ENCODE data around the gene SHANK3.

SHANK3 gene

DNA sequence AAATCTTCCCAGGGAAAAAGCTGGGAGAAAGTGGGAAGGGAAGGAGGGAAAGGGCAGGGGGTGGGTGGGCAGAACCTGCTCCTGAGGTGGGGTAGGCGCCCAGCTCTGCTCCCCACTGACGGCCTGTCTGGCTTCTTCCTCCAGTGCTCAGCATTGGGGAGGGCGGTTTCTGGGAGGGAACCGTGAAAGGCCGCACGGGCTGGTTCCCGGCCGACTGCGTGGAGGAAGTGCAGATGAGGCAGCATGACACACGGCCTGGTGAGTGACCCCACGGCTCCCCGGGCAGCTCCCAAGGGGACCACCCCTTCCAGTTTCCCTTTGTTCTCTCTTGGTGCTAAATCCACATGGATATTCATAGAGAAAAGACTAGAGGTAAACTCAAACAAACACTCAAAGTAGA is 25.9 kb downstream of the SHANK3 start:
- DNase-seq (ENCODE audit: low read depth in 2 of 2, low spot score in 1 of 2) = no peak

DNA sequence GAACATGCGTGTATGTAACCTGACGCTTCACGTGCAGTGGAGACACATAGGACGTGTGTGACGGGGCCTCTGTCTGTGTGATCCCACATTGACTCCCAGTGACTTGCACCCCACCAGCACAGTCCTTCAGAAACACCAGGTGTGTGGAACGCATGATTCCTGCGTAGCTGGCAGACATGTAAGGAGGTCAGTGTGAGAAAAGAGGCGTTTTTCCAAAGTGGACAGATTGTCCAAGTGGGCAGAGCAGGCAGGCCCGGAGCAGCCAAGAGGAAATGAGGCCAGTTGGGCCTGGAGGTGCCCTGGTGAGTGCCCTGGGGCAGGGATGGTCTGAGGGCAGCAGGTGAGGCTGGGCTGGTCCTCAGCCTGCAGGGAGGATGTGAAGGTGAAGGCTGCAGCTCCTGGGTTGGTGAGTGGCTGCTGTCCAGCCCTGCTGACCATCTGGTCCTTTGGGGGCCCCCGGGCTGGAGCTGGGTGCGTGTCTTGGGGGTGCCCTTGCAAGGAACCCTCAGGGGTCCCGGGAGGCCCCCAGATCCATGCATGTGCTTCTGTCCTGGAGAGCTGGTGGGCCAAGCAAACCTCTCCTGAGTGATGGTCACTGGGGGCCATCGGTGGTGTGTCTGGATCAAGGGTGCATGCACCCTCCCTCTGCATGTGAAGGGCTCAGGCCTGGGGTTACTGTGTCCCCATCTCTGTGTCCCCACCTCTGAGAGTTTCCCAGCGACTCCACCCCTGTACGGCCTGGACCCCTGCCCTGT is 26.6 kb downstream of the SHANK3 start:
- no peak for DNase-seq (ENCODE audit: low read depth in 2 of 2, low spot score in 1 of 2)

- DNase-seq (ENCODE audit: low read depth in 2 of 2, low spot score in 1 of 2) = no peak
Measured at GRCh38 chr22:50699756-50700386, 27.2 kb downstream of the SHANK3 start.

DNA sequence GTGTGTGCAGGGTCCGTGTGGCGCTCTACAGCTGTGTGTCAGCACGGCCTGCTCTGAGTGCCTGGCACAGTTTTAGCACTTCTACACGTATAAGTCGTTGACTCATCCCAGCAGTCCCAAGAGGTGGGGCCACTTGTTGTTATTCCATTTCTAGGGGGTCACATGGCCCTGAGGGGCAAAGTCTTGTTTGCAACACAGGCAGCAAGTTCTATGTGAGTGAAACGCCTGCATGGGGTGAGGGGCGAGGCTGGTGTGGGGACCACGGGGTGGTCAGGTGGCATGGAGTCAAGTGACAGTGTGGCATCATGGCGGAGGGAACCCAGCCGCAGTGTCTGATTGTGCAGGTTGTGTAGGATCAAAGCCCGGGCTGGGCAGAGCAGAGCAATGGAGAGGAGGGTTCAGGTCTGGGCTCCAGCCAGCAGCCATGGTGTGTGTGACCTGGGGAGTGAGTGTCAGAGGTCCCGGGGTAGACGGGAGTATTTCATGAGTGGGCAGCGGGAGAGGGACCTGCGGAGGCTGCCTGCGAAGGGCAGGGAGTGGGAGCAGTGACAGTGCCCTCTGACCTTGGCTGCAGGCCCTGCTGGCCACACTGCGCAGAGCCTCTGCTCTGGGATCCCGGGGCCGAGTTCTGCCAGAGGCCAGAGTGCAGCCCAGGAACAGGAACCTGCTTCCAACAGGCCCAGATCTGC is 27.9 kb downstream of the SHANK3 start:
- DNase-seq (ENCODE audit: low read depth in 2 of 2, low spot score in 1 of 2) = no peak

DNA sequence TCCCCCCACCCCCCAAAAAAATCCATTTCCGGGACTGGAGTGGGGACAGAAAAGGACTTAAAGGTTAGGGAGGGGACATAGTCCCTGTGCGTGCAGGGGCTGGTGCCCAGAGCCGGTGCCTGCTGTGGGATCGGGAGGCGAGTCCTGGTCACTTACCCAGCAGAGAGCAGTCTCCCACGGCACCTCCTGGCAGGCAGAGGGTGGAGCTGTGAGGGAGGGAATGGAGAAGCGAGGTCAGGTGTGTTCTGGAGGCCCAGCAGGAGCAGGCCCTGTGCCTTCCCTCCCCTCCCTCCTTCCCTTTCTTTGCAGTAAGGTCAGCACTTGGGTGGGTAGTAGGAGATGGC is 28.4 kb downstream of the SHANK3 start:
- DNase-seq (ENCODE audit: low read depth in 2 of 2, low spot score in 1 of 2) = no peak

DNA sequence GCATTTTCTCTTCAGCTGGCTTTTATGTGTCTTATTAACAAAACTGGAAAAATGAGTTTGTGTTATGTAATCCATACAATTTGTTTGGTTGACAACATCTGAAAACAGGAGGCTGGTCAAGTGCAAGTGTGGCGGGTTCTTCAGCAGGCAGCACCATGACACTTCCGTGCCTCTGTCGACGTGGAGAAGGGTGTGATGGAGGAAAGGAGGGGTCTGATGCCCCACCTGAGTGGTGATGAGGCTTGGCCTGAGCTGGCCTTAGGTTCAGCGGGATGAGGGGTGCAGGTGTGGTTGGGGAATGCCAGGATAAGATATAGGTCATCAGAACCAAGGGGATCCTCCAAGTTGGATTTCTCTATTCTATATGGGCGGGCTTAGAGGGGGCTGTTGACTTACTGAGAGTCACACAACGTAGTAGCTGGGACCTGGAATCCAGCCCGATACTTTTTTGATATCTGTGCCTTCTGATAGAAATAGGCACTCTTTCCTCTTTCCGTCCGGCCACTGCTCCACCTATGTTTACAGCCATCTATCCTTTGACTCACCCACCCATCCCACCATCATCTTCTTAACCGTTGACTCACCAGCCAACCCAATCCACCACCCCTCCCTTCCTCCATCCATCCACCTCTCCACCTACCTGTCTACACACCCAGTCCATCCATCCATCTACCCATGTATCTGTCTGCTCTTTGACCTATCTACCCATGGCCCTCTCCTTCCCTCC is 29.0 kb downstream of the SHANK3 start:
- no peak for DNase-seq (ENCODE audit: low read depth in 2 of 2, low spot score in 1 of 2)

GRCh38 chr22:50702261-50702671 is 29.6 kb downstream of the SHANK3 start:
- DNase-seq (ENCODE audit: low read depth in 2 of 2, low spot score in 1 of 2) = no peak

GRCh38 chr22:50702821-50703725 is 30.4 kb downstream of the SHANK3 start:
- DNase-seq (ENCODE audit: low read depth in 2 of 2, low spot score in 1 of 2) = no peak

DNA sequence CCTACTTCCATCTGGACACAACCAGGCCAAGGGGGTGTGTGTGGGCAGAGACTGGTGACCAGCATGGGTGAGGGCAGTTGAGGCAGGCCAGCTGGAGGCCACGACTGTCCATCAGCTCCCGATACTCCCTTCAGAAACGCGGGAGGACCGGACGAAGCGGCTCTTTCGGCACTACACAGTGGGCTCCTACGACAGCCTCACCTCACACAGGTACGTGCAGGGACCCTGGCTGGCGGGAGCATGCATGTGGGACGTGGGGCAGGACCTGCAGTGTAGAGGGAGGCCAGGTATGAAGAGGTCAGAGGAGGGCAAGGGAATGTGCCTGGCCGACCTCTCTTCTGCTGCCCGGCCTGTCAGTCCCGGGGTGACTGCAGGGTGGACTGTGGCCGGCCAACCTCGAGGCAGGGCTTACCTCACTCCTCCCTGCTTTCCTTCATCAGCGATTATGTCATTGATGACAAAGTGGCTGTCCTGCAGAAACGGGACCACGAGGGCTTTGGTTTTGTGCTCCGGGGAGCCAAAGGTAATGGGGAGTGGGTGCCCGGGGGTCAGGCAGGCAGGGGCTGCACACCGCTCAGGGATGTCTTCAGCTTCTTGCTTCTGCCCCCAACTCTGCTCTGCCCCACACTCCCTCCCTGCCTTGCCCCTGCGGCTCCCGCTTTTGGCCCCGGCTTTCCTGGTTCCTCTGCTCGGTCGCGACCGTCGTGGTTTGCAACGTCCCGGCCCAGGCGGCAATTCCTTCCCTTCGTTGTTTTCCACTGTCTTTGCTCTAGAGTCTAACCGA is 31.3 kb downstream of the SHANK3 start:
- DNase-seq (ENCODE audit: low read depth in 2 of 2, low spot score in 1 of 2) = no peak

GRCh38 chr22:50704510-50705218 is 32.0 kb downstream of the SHANK3 start:
- no peak for DNase-seq (ENCODE audit: low read depth in 2 of 2, low spot score in 1 of 2)

DNA sequence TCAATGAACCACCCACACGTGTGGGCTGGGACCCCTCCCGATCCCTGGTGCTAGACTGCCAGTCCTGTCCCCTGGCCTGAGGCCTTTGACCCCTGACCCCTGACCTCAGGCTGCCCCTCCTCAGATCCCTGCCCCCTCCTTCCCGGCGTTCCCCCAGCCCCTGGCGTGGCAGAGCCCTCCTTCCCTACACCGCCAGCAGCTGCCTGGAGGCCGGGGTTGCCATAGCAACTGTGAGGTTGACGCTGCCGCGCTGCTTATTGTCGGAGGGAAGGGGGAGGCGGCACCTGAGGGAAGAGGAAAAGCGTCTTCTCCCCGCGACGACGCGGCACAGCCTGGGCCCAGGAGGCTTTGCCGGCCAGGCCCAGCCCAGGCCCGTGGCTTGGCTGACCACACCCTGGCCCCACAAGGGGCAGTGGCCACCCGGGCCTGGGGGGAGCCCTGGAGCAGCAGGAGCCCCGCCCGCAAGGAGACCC is 32.6 kb downstream of the SHANK3 start:
- no peak for DNase-seq (ENCODE audit: low read depth in 2 of 2, low spot score in 1 of 2)

GRCh38 chr22:50705851-50706351 is 33.3 kb downstream of the SHANK3 start:
- no peak for DNase-seq (ENCODE audit: low read depth in 2 of 2, low spot score in 1 of 2)

DNA sequence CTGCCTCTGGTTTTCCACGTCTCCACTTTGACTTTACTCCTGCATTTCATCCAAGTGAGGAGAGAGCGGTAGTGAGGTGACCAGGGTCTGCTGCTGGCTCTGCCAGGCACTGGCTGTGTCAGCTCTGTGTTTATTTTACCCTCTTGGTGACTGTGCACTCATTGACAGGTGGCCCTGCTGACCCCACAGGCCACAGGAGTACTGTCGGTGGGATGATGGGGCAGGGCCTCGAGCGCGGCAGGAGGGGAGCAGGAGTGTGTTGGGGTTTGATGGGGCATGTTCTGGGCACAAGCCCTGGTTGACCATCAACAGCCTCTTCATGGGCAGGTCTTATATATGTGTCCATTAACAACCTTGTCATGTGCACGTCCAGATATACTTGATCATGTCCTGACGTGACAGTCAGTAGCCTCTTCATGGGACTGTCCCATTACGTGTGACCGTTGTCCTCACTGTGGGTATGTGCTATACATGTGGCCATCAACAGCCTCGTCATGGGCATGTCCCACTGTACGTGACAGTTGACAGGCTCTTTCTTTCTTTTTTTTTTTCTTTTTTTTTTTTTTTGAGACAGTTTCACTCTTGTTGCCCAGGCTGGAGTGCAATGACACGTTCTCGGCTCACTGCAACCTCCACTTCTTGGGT is 34.0 kb downstream of the SHANK3 start:
- no peak for DNase-seq (ENCODE audit: low read depth in 2 of 2, low spot score in 1 of 2)

GRCh38 chr22:50708474-50708873 is 35.9 kb downstream of the SHANK3 start:
- no peak for DNase-seq (ENCODE audit: low read depth in 2 of 2, low spot score in 1 of 2)

DNA sequence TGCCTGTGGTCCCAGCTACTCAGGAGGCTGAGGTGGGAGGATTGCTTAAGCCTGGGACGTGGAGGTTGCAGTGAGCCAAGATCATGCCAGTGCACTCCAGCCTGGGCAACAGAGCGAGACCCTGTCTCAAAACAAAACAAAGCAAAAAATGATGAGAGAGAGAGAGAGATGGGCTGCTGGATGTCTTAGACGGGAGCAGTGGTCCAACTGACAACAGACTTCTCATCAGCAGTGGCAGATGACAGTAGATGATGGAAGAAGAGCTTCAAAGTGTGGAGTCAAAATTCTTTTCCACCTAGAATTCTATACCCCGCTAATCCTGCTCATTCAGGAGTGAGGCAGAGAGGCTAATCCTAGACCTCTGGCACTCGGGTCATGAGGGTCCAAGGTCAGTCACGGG is 36.4 kb downstream of the SHANK3 start:
- DNase-seq (ENCODE audit: low read depth in 2 of 2, low spot score in 1 of 2) = no peak

GRCh38 chr22:50710221-50710620 is 37.6 kb downstream of the SHANK3 start:
- no peak for DNase-seq (ENCODE audit: low read depth in 2 of 2, low spot score in 1 of 2)

GRCh38 chr22:50710886-50711285 is 38.3 kb downstream of the SHANK3 start:
- no peak for DNase-seq (ENCODE audit: low read depth in 2 of 2, low spot score in 1 of 2)

Measured in stimulated activated CD8-positive, alpha-beta memory T cell treated with anti-CD3 and anti-CD28 coated beads, Interleukin-4, amount 100 ng/mL, for 1 hour (primary cell).